Activated T-cell treated with anti-CD3 and anti-CD28 coated beads, Interleukin-2, amount 50 U/mL, for 1 hour (primary cell): ENCODE results near the gene UQCR10.

ENCODE experiments used
- DNase-seq: peaks from one replicate; pipeline ENCODE4 v3.0.0-alpha.2; 2020

Gene UQCR10

GRCh38 chr22:29767171-29768051, at the start of gene UQCR10:
UQCR10 (plus strand) TSS chr22:29767369; CDS start chr22:29767399, 30 bp downstream.
- peak; percentile 90 for DNase-seq

GRCh38 chr22:29717789-29718188, 49.4 kb upstream of the UQCR10 start:
- no peak for DNase-seq

GRCh38 chr22:29718949-29719898, 47.9 kb upstream of the UQCR10 start:
- DNase-seq, result no peak

- DNase-seq, result no peak
Observed at GRCh38 chr22:29719899-29720645, 47.1 kb upstream of the UQCR10 start, which contains the start of gene CABP7. CABP7 (plus strand) TSS chr22:29720003; CDS start chr22:29720425, 422 bp downstream.

DNA sequence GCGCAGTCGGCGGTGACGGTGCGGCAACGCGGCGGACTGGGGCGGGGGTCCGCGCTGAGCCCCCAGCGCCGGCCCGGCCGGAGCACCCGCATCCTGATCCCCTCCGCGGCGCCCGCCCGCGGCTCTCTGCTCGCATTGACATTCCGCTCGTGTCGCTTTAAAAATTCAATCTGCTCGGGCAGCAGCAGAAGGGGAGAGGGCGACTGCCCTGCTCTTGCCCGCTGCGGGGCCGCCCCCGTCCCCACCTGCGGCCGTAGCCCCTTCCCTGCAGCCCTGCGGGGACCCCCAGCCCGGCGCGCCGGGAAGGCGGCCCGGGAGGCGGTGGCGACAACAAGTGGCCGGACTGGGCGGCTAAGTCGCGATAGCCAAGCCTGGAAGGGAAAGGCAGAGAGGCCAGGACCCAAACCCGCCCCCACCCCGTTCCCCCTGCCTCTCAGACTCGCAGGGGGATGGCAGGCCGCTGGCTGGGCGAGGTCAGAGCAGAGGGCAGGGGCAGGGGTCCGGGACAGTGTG, 46.3 kb upstream of the UQCR10 start:
- DNase-seq, result no peak

DNA sequence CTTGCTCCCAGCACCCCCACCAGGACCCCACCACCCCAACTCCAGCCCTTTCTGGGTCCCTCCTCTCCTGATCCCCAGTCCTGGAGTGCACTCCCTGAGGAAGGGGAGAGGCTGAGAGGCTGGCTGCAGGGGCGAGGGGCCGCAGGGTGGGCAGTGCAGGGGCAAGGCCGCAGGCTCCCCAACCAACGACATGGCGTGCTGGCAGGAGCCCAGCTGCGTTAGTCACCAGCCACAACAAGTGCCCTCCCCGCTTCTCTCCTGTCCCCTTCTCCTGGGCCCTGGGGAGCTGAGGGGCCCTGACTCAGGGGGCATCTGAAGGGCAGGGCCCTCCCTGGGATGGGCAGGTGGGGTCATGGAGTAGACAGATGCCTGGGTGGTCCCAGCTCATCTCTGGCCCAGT, 45.0 kb upstream of the UQCR10 start:
- DNase-seq, result no peak

- no peak for DNase-seq
Observed at GRCh38 chr22:29722587-29722986, 44.6 kb upstream of the UQCR10 start.

GRCh38 chr22:29723766-29724165, 43.4 kb upstream of the UQCR10 start:
- no peak for DNase-seq

DNA sequence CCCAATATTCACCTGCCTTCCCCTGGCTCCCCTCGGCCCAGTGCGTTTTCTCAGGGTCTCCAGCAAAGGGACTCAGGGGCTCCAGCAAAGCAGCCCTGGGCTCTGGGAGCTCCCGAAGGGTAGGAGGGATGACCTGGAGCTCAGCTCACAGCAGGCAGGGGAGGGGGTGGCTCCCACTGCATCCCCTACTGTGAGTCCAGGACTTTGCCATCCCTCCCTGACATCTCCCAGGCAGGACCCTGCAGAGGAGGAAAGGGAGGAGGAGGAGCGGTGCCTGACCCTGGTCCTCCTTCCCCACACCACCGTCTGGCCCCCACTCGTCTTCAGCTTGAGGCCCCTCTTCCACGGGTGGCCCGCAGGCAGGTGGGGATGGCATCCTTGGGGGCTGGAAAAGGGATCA, 42.3 kb upstream of the UQCR10 start:
- DNase-seq, result no peak

- no peak for DNase-seq
Observed at GRCh38 chr22:29726106-29726505, 41.1 kb upstream of the UQCR10 start.

GRCh38 chr22:29726512-29727130, 40.5 kb upstream of the UQCR10 start:
- no peak for DNase-seq

- DNase-seq, result no peak
Observed at GRCh38 chr22:29727131-29727523, 40.0 kb upstream of the UQCR10 start.

DNA sequence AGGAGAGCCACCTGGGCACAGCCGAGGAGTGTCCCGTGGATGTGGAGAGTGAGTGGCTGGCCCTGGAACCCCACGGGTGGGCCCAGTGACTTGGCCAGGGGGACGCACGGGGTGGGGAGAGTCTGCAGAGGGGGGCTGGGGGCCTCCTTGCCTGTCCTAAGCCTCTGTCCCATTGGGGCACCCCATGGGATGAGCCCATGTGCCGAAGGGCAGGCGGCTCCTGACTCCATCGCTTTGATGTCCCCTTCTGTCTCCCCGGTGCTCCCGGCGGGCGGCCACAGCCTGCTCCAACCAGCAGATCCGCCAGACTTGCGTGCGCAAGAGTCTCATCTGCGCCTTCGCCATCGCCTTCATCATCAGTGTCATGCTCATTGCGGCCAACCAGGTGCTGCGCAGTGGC, 38.0 kb upstream of the UQCR10 start:
- no peak for DNase-seq

- no peak for DNase-seq
Observed at GRCh38 chr22:29731058-29731850, 35.9 kb upstream of the UQCR10 start.

GRCh38 chr22:29732883-29733282, 34.3 kb upstream of the UQCR10 start:
- no peak for DNase-seq

DNA sequence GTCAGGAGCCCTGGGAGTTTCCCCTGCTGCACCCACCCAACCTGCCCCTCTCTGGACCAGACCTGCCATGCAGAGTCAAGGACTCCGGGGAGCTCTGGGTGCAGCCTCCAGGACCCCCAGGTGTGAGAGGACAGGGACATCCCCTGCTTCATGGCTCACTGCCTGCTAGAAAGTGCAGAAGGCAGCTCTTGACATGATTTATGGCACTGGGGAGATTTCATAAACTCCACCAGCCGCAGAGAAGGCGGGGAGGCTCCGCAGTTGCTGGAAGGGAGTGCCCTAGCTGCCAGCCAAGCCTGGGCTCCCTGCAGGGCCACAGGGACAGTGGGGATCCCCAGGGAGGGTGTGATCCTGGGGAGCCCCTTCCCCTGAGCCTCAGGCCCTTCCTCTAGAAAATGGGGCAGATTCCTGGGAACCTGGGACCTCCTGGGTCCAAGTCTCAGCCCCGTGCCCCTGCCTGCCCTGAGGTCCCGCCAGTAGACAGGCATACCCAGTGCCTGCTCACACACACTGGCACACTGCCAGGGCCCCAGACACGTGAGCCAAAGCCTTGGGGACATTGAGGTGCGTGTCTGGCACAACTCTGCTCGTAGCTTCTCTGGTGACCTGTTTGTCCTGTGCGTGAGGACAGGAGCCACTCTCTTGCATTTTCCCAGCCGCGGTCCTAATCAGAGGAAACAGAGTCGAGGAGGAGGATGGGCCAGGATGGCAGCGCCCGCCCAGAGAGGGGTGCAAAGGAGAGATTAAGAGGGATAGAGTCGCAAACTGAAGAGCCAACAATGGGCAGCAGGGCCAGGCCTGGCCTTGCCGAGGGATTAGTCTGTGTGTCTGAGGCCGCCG, 33.6 kb upstream of the UQCR10 start:
- no peak for DNase-seq

DNA sequence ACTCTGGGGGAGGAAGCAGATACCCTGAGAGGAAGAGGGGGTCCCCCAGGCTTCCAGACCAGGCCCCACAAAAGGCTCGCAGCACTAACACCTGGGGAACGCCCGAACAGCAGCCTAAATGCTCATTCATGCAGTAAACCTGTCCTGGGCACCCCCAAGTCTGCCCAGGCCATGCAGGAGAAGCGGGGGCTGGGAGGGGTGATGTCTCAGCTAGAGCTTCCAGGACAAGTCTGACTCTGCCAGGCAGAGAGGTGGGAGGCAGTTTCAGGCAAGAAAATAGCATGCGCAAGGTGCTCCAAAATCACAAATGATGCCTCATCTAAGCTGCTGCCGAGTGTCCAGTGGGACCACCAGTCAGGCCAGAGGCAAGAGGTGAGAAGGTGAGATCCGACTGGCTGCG, 32.8 kb upstream of the UQCR10 start:
- no peak for DNase-seq

DNA sequence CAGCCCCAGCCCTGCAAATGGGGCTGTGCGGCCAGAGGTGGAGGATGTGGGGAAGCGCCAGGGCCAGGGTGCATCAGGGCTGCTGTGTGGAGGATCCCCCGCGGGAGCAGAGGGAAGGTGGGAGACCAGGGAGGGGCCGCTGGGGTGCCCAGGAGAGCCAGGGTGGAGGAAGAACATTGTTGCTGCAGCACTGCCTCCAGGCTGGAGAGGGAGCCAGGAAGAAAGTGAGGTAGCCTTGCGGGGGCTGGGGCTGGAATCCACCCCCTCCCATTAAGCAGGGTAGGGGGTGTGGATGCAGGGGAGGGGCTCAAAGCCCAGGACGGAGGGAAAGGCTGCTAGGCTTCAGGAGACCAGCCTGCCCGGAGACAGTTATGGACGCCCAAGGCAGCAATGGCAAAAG, 32.3 kb upstream of the UQCR10 start:
- DNase-seq, result no peak

GRCh38 chr22:29735416-29735815, 31.8 kb upstream of the UQCR10 start:
- DNase-seq, result no peak
